ENCODE data around the gene GADD45A. TPM values are rescaled to one million over a fixed set of nuclear protein-coding genes. Genes with fewer than 3 reads are reported as not detected.

Gene GADD45A
- total and polyA plus RNA-seq, 9 of the 15 experiments (the other 6 are each of a cell fraction or from before 2014, with no cell fraction given), result 21.3 to 156 (median 62.1) TPM

DNA sequence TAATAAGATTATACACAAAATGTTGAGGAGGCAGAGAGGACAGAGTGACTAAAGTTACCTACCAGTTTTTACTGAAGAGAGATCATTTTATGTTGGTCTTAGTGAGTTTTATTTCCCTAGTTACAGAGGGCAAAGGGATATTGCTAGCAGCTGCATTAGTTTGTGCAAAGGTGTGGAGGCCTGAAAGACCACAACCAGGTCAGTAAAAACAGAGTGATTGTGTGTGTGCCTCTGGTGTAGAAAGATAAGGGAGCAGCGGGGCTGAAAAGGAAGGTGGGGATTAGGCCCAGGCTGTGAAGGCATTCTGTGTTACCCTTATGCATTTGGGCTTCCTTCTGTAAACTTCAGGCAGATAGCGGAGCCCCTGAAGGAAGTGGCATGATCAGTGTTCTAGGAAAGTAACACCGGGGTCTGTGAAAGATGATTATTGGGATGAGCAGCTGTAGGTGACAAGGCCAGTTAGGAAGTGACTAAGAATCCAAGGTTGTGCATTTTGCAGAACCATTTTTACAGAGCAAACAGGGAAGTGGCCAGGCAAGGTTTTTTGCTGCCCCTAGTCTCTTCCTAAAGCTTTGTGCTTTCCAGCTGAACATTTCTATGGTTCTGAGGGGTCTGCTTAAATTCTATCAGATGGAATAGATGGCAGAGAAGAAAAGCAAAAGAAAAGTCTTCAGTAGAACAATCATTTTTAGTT, 3.7 kb downstream of the GADD45A start (continued):
- TF ChIP-seq, protein P1, sequence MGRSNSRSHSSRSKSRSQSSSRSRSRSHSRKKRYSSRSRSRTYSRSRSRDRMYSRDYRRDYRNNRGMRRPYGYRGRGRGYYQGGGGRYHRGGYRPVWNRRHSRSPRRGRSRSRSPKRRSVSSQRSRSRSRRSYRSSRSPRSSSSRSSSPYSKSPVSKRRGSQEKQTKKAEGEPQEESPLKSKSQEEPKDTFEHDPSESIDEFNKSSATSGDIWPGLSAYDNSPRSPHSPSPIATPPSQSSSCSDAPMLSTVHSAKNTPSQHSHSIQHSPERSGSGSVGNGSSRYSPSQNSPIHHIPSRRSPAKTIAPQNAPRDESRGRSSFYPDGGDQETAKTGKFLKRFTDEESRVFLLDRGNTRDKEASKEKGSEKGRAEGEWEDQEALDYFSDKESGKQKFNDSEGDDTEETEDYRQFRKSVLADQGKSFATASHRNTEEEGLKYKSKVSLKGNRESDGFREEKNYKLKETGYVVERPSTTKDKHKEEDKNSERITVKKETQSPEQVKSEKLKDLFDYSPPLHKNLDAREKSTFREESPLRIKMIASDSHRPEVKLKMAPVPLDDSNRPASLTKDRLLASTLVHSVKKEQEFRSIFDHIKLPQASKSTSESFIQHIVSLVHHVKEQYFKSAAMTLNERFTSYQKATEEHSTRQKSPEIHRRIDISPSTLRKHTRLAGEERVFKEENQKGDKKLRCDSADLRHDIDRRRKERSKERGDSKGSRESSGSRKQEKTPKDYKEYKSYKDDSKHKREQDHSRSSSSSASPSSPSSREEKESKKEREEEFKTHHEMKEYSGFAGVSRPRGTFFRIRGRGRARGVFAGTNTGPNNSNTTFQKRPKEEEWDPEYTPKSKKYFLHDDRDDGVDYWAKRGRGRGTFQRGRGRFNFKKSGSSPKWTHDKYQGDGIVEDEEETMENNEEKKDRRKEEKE (IDR thresholded peaks at IDR 0.05; ENCODE audit: borderline replicate concordance in 1 of 2, control insufficient read depth in 1 of 2, low read depth in 2 of 2, low read length in 1 of 2), result peak in 1 of 2 experiments; percentile 75; a peak in 1 of 4 replicates
- TF ChIP-seq ZNF766 (CRISPR knock-in tag; conservative IDR thresholded peaks at IDR 0.05) (peak; percentile 77; the same call in 1 of the 2 replicates), CC2D1A (IDR thresholded peaks at IDR 0.05) (peak; percentile 90), NFATC3 (IDR thresholded peaks at IDR 0.05) (0 out of 2 replicates have a peak, but pooled peaks have one; percentile 42), BHLHE40 (IDR thresholded peaks at IDR 0.05; ENCODE audit: low read length) (peak; percentile 56), ARNT (IDR thresholded peaks at IDR 0.05) (peak in 1 of 2 experiments; percentile 35; a peak in 1 of 4 replicates), NR1H2 (CRISPR knock-in tag; IDR thresholded peaks at IDR 0.05) (no peak), GATAD2A (IDR thresholded peaks at IDR 0.05) (peak; percentile 86)
- TF ChIP-seq, protein P2, sequence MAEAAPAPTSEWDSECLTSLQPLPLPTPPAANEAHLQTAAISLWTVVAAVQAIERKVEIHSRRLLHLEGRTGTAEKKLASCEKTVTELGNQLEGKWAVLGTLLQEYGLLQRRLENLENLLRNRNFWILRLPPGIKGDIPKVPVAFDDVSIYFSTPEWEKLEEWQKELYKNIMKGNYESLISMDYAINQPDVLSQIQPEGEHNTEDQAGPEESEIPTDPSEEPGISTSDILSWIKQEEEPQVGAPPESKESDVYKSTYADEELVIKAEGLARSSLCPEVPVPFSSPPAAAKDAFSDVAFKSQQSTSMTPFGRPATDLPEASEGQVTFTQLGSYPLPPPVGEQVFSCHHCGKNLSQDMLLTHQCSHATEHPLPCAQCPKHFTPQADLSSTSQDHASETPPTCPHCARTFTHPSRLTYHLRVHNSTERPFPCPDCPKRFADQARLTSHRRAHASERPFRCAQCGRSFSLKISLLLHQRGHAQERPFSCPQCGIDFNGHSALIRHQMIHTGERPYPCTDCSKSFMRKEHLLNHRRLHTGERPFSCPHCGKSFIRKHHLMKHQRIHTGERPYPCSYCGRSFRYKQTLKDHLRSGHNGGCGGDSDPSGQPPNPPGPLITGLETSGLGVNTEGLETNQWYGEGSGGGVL (CRISPR knock-in tag; IDR thresholded peaks at IDR 0.05), result no peak
